Measurements from ENCODE around the gene ITPKC.

ITPKC gene

GRCh38 chr19:40681039-40681438 is 35.9 kb upstream of the ITPKC start:
- Histone ChIP-seq H3K9me3 (ENCODE audit: control insufficient read depth, low read length) (no peaks in the 10 kb centered on the region), H3K4me3 (ENCODE audit: insufficient read depth, low read depth, low read length) (no peak overlapping the region), H3K36me3 (ENCODE audit: control insufficient read depth, insufficient read depth, low read length) (peaks cover 5% of the 10 kb centered on the region), H3K27me3 (ENCODE audit: control insufficient read depth, insufficient read depth, low read length, poor library complexity, severe bottlenecking) (no peaks in the 10 kb centered on the region), H3K27ac (ENCODE audit: insufficient read depth, low read depth, low read length, poor library complexity, severe bottlenecking) (no peak overlapping the region), H3K4me1 (ENCODE audit: control insufficient read depth, insufficient read depth, low read length) (no peaks in the 10 kb centered on the region)
- WGBS, 2 experiments = 92 to 93% methylated on average over 4 of the region's 4 CpGs

GRCh38 chr19:40682431-40682964 is 34.4 kb upstream of the ITPKC start:
- H3K4me3 ChIP-seq (ENCODE audit: insufficient read depth, low read depth, low read length) = no peak overlapping the region
- H3K27me3 ChIP-seq (ENCODE audit: control insufficient read depth, insufficient read depth, low read length, poor library complexity, severe bottlenecking) = no peaks in the 10 kb centered on the region
- H3K27ac ChIP-seq (ENCODE audit: insufficient read depth, low read depth, low read length, poor library complexity, severe bottlenecking) = no peak overlapping the region
- 94% methylated on average over 18 of the region's 18 CpGs for WGBS, 2 experiments
- no peaks in the 10 kb centered on the region for H3K9me3 ChIP-seq (ENCODE audit: control insufficient read depth, low read length)
- H3K4me1 ChIP-seq (ENCODE audit: control insufficient read depth, insufficient read depth, low read length) = no peaks in the 10 kb centered on the region
- H3K36me3 ChIP-seq (ENCODE audit: control insufficient read depth, insufficient read depth, low read length) = peaks cover 9% of the 10 kb centered on the region

DNA sequence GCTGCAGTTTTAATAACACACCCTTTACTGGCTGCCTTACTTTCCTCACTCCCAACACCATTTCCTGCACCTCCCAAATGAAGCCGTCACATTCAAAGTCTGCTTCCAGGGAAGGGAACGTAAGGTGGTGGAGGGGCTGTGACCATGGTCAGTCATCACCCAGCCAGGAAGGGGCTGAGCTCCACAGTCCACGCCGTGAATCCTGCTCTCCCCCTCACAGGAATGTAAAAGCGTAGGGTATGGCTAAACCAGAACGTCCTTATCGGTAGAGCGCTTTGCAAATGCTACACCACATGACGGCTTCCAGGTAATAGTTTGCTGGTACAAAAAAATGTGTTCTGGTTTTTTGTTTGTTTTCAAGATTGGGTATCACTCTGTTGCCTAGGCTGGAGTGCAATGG is 33.5 kb upstream of the ITPKC start:
- Histone ChIP-seq H3K36me3 (ENCODE audit: control insufficient read depth, insufficient read depth, low read length) (peaks cover 9% of the 10 kb centered on the region), H3K4me3 (ENCODE audit: insufficient read depth, low read depth, low read length) (no peak overlapping the region), H3K4me1 (ENCODE audit: control insufficient read depth, insufficient read depth, low read length) (no peaks in the 10 kb centered on the region), H3K27me3 (ENCODE audit: control insufficient read depth, insufficient read depth, low read length, poor library complexity, severe bottlenecking) (no peaks in the 10 kb centered on the region), H3K9me3 (ENCODE audit: control insufficient read depth, low read length) (no peaks in the 10 kb centered on the region), H3K27ac (ENCODE audit: insufficient read depth, low read depth, low read length, poor library complexity, severe bottlenecking) (no peak overlapping the region)
- 97% methylated on average over 9 of the region's 9 CpGs for WGBS, 2 experiments

DNA sequence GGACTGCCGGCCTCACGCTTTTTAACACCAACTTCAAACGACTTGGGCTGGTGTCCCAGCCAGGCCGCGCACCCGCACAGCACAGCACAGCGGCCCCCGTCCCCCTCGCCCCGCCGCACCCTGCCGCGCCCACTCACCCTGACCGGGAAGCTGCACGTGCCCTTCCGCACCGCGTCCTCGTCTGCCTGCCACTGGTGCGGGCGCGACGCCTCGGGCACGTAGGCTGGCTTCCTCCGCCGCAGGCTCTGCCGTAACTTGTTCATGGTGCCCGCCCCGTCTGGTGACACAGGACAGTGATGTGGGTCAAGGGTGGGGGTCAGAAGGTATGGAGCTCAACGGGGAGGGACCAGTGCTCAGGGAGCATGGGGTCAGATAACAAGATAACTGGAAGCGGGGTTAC is 32.6 kb upstream of the ITPKC start:
- H3K27me3 ChIP-seq (ENCODE audit: control insufficient read depth, insufficient read depth, low read length, poor library complexity, severe bottlenecking) = no peaks in the 10 kb centered on the region
- H3K4me3 ChIP-seq (ENCODE audit: insufficient read depth, low read depth, low read length) = no peak overlapping the region
- peaks cover 9% of the 10 kb centered on the region for H3K36me3 ChIP-seq (ENCODE audit: control insufficient read depth, insufficient read depth, low read length)
- no peaks in the 10 kb centered on the region for H3K9me3 ChIP-seq (ENCODE audit: control insufficient read depth, low read length)
- peaks cover 2% of the 10 kb centered on the region for H3K4me1 ChIP-seq (ENCODE audit: control insufficient read depth, insufficient read depth, low read length)
- WGBS, 2 experiments = 96% methylated on average over 32 of the region's 32 CpGs
- no peak overlapping the region for H3K27ac ChIP-seq (ENCODE audit: insufficient read depth, low read depth, low read length, poor library complexity, severe bottlenecking)

- H3K9me3 ChIP-seq (ENCODE audit: control insufficient read depth, low read length) = no peaks in the 10 kb centered on the region
- H3K27me3 ChIP-seq (ENCODE audit: control insufficient read depth, insufficient read depth, low read length, poor library complexity, severe bottlenecking) = no peaks in the 10 kb centered on the region
- H3K27ac ChIP-seq (ENCODE audit: insufficient read depth, low read depth, low read length, poor library complexity, severe bottlenecking) = no peak overlapping the region
- 93 to 95% methylated on average over 3 of the region's 3 CpGs for WGBS, 2 experiments
- H3K36me3 ChIP-seq (ENCODE audit: control insufficient read depth, insufficient read depth, low read length) = peaks cover 9% of the 10 kb centered on the region
- H3K4me1 ChIP-seq (ENCODE audit: control insufficient read depth, insufficient read depth, low read length) = peaks cover 4% of the 10 kb centered on the region
- H3K4me3 ChIP-seq (ENCODE audit: insufficient read depth, low read depth, low read length) = no peak overlapping the region
Measured at GRCh38 chr19:40685016-40685526, 31.8 kb upstream of the ITPKC start.

- no peak overlapping the region for H3K4me3 ChIP-seq (ENCODE audit: insufficient read depth, low read depth, low read length)
Measured at GRCh38 chr19:40685563-40685962, 31.3 kb upstream of the ITPKC start.

GRCh38 chr19:40686882-40687524 is 29.9 kb upstream of the ITPKC start:
- Histone ChIP-seq H3K4me1 (ENCODE audit: control insufficient read depth, insufficient read depth, low read length) (peaks cover 8% of the 10 kb centered on the region), H3K4me3 (ENCODE audit: insufficient read depth, low read depth, low read length) (no peak overlapping the region), H3K9me3 (ENCODE audit: control insufficient read depth, low read length) (no peaks in the 10 kb centered on the region), H3K27me3 (ENCODE audit: control insufficient read depth, insufficient read depth, low read length, poor library complexity, severe bottlenecking) (no peaks in the 10 kb centered on the region), H3K27ac (ENCODE audit: insufficient read depth, low read depth, low read length, poor library complexity, severe bottlenecking) (no peak overlapping the region), H3K36me3 (ENCODE audit: control insufficient read depth, insufficient read depth, low read length) (peaks cover 9% of the 10 kb centered on the region)
- WGBS, 2 experiments = 93 to 95% methylated on average over 14 of the region's 14 CpGs

More at GRCh38 chr19:40685563-40685962, 31.3 kb upstream of the ITPKC start:
- Histone ChIP-seq H3K27ac (ENCODE audit: insufficient read depth, low read depth, low read length, poor library complexity, severe bottlenecking) (no peak overlapping the region), H3K4me1 (ENCODE audit: control insufficient read depth, insufficient read depth, low read length) (peaks cover 4% of the 10 kb centered on the region), H3K27me3 (ENCODE audit: control insufficient read depth, insufficient read depth, low read length, poor library complexity, severe bottlenecking) (no peaks in the 10 kb centered on the region), H3K9me3 (ENCODE audit: control insufficient read depth, low read length) (no peaks in the 10 kb centered on the region), H3K36me3 (ENCODE audit: control insufficient read depth, insufficient read depth, low read length) (peaks cover 9% of the 10 kb centered on the region)
- WGBS, 2 experiments = 94% methylated on average over 6 of the region's 6 CpGs

DNA sequence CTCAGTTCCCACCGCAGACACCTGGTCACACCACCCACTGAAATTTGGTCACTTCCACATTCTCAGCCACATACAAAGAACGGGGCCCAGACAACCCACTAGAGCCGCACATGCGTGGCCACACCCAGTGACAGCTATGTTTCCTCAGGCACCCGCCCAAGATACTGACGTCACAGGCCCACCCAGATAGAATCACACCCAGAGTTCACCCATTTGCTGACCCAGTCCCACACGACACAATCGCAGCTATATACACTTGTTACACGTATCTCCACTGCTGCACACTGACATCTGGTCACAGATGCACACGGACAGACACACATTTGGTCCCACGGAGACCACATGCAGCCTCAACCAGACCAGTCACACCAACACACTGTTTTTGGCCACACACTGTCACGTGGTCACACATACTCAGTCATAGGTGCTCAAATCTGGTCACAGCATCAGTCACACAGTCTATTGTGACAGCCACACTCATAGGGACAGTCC is 29.3 kb upstream of the ITPKC start:
- Histone ChIP-seq H3K4me3 (ENCODE audit: insufficient read depth, low read depth, low read length) (no peak overlapping the region), H3K4me1 (ENCODE audit: control insufficient read depth, insufficient read depth, low read length) (peaks cover 8% of the 10 kb centered on the region), H3K36me3 (ENCODE audit: control insufficient read depth, insufficient read depth, low read length) (peaks cover 9% of the 10 kb centered on the region), H3K27ac (ENCODE audit: insufficient read depth, low read depth, low read length, poor library complexity, severe bottlenecking) (no peak overlapping the region), H3K9me3 (ENCODE audit: control insufficient read depth, low read length) (no peaks in the 10 kb centered on the region), H3K27me3 (ENCODE audit: control insufficient read depth, insufficient read depth, low read length, poor library complexity, severe bottlenecking) (no peaks in the 10 kb centered on the region)
- WGBS, 2 experiments = 94 to 96% methylated on average over 12 of the region's 12 CpGs

- no peak overlapping the region for H3K4me3 ChIP-seq (ENCODE audit: insufficient read depth, low read depth, low read length)
- WGBS, 2 experiments = 88 to 91% methylated on average over 1 of the region's 1 CpG
- H3K27ac ChIP-seq (ENCODE audit: insufficient read depth, low read depth, low read length, poor library complexity, severe bottlenecking) = no peak overlapping the region
- peaks cover 8% of the 10 kb centered on the region for H3K4me1 ChIP-seq (ENCODE audit: control insufficient read depth, insufficient read depth, low read length)
- H3K9me3 ChIP-seq (ENCODE audit: control insufficient read depth, low read length) = no peaks in the 10 kb centered on the region
- H3K36me3 ChIP-seq (ENCODE audit: control insufficient read depth, insufficient read depth, low read length) = peaks cover 13% of the 10 kb centered on the region
- no peaks in the 10 kb centered on the region for H3K27me3 ChIP-seq (ENCODE audit: control insufficient read depth, insufficient read depth, low read length, poor library complexity, severe bottlenecking)
Measured at GRCh38 chr19:40688309-40688708, 28.6 kb upstream of the ITPKC start.

- peaks cover 8% of the 10 kb centered on the region for H3K4me1 ChIP-seq (ENCODE audit: control insufficient read depth, insufficient read depth, low read length)
- no peak overlapping the region for H3K27ac ChIP-seq (ENCODE audit: insufficient read depth, low read depth, low read length, poor library complexity, severe bottlenecking)
- no peaks in the 10 kb centered on the region for H3K27me3 ChIP-seq (ENCODE audit: control insufficient read depth, insufficient read depth, low read length, poor library complexity, severe bottlenecking)
- peak overlapping the region; percentile 55 for H3K4me3 ChIP-seq (ENCODE audit: insufficient read depth, low read depth, low read length)
- no peaks in the 10 kb centered on the region for H3K9me3 ChIP-seq (ENCODE audit: control insufficient read depth, low read length)
- peaks cover 13% of the 10 kb centered on the region for H3K36me3 ChIP-seq (ENCODE audit: control insufficient read depth, insufficient read depth, low read length)
- 81 to 85% methylated on average over 4 of the region's 4 CpGs for WGBS, 2 experiments
Measured at GRCh38 chr19:40688987-40689338, 27.9 kb upstream of the ITPKC start.
